Activated naive CD4-positive, alpha-beta T cell treated with anti-CD3 and anti-CD28 coated beads for 36 hours (primary cell): ENCODE data around the gene FERMT2. TPM values are rescaled to one million over a fixed set of nuclear protein-coding genes. Genes with fewer than 3 reads are reported as not detected.
A peak's percentile ranks its signal among the peaks of the same experiment; 100 is the strongest.

Source experiments
- CTCF ChIA-PET: fragments of 350-600 bp; sonication (Branson Sonifier 250); formaldehyde crosslinking; loops from one replicate; lab custom pipeline; 2021; ENCODE audit warnings: antibody characterized with exemption; lab: Charles Lee
- DNase-seq: peaks from one replicate; pipeline ENCODE4 v3.0.0-alpha.2; 2020
- H3K27ac Mint-ChIP-seq: one replicate; pipeline ENCODE4 v1.8.0; 2021; ENCODE audit warnings: mild to moderate bottlenecking, mixed read lengths
- H3K27me3 Mint-ChIP-seq: one replicate; pipeline ENCODE4 v1.8.0; 2021; ENCODE audit warnings: low read depth, mixed read lengths
- H3K36me3 Mint-ChIP-seq: one replicate; pipeline ENCODE4 v1.8.0; 2021; ENCODE audit warnings: low read depth, mixed read lengths
- H3K4me1 Mint-ChIP-seq: one replicate; pipeline ENCODE4 v1.8.0; 2021; ENCODE audit warnings: low read depth, mixed read lengths
- H3K4me3 Mint-ChIP-seq: one replicate; pipeline ENCODE4 v1.8.0; 2021; ENCODE audit warnings: mild to moderate bottlenecking, moderate library complexity, mixed read lengths
- H3K9me3 Mint-ChIP-seq: one replicate; pipeline ENCODE4 v1.8.0; 2021; ENCODE audit warnings: mixed read lengths
- intact Hi-C: fragments of 100-400 bp; cut with micrococcal nuclease; formaldehyde crosslinking; loops from one replicate; pipeline ENCODE4 v1.15.1; 2023
- total RNA-seq, 2 experiments: library from RNA; stranded (reverse); gene quantifications; one replicate each; pipeline ENCODE4 v1.2.3, GENCODE V29; 2021

FERMT2 gene
- total RNA-seq, 2 experiments from 2014 or later = 2.8 to 3.0 TPM

DNA sequence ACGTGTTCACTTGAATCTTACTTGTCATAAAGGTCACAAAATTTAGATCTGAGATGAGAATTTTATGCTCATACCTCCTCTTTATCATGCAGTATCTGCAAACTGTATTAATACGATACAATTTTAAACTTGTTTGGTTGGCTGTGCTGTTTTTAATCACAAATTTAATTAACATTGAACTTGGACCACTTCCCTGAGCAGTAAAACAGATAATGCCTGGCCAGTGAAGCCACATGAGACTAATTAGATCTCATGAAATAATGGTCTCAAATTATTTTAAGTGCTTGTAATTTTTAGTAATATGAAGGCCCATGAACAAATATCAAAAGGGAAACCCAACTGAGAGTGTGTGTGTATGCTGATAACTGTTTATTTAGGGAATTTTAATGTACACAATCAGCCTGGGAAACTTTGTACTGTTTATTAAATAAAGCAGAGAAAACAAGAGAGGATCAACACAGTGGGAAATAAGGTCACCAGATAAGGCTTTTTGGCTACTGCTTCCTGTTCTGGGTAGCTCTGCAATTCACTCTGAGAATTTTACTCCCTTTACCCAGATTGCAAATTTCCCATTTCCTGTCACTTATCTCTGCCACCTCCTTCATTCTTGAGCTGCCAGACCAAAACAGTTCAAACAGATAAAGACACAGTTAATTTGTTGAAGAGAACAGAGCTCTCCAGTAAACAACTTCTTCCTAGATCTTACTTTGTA, 97.9 kb downstream of the FERMT2 start:
- no peaks in the 10 kb centered on the region for H3K4me1 Mint-ChIP-seq
- CTCF ChIA-PET = no interaction called here
- no peaks in the 10 kb centered on the region for H3K36me3 Mint-ChIP-seq
- H3K27ac Mint-ChIP-seq = no peak overlapping the region
- H3K4me3 Mint-ChIP-seq = no peak overlapping the region
- no peak for DNase-seq
- no peaks in the 10 kb centered on the region for H3K9me3 Mint-ChIP-seq
- H3K27me3 Mint-ChIP-seq = no peaks in the 10 kb centered on the region
- intact Hi-C loops = no loop called here

DNA sequence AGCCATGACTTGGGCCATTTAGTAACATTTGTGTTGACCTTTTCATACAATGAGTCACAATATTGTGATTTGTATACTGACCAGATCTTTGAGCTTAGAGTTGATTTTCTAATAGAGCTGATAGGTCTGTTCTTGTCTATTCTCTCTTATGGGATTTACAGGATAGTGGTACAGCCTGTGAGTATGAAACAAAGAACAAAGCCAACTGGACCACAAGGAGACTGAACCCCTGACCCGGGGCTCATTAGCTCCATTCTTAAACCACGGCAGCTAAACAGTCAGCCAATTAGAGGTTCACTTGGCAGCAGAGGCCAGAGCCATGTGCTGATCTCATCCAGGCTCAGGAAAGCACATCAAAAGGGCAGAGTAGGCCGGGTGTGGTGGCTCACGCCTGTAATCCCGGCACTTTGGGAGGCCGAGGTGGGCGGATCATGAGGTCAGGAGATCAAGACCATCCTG, 100.4 kb downstream of the FERMT2 start:
- Mint-ChIP-seq H3K27ac (no peak overlapping the region), H3K36me3 (no peaks in the 10 kb centered on the region), H3K4me3 (no peak overlapping the region), H3K27me3 (no peaks in the 10 kb centered on the region), H3K9me3 (no peaks in the 10 kb centered on the region), H3K4me1 (no peaks in the 10 kb centered on the region)
- DNase-seq = no peak
- CTCF ChIA-PET = interaction anchor here (0.6 to 2.2 kb wide), 3 partner anchors 10 to 166 kb away, joined by 3 to 5 read pairs (median 3); no protein-coding TSS in a partner anchor
- intact Hi-C loops = no loop called here

DNA sequence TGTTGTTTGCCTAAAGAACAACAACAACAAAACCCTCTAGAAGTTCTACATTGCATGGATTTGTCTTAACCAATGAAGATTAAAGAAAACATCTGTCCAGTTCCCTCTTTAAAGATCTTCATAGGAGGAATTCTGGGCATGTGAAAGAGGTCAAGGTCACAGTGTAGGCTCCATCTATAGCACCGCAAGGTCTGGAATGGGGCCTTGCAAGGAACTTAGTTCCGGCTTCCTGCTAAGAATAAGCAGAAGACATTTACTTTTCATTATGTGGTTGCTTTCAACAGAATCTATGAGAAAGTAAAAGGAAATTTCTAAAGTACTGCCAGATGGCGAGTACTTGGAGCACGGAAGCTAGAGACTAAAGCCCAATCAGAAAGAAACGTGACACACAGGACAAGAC, 102.2 kb downstream of the FERMT2 start:
- DNase-seq = no peak
- no peaks in the 10 kb centered on the region for H3K4me1 Mint-ChIP-seq
- no peaks in the 10 kb centered on the region for H3K36me3 Mint-ChIP-seq
- no peaks in the 10 kb centered on the region for H3K9me3 Mint-ChIP-seq
- intact Hi-C loops = no loop called here
- CTCF ChIA-PET = interaction anchor here (0.7 kb wide), 1 partner anchor 507 kb away, joined by 3 read pairs; no protein-coding TSS in a partner anchor
- no peak overlapping the region for H3K27ac Mint-ChIP-seq
- H3K4me3 Mint-ChIP-seq = no peak overlapping the region
- H3K27me3 Mint-ChIP-seq = no peaks in the 10 kb centered on the region

DNA sequence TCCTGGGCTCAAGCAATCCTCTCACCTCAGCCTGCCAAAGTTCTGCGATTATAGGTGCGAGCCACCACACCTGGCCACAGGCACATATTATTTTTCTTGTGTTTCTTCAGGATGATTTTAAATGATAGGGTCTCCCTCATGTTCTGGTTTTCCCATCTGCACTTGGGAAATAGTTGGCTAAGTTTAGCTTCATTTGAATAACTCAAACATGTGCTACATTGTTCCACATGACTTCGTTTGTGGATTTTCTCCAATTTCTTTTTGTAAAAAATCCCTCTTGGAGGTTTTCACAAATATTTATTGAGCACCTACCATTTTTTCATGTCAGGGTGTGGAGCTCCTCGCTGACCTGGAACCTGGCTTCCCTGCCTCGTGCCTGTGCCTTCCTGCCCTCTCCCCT, 104.3 kb downstream of the FERMT2 start:
- Mint-ChIP-seq H3K4me3 (no peak overlapping the region), H3K4me1 (no peaks in the 10 kb centered on the region), H3K9me3 (no peaks in the 10 kb centered on the region), H3K27me3 (no peaks in the 10 kb centered on the region), H3K36me3 (no peaks in the 10 kb centered on the region), H3K27ac (no peak overlapping the region)
- intact Hi-C loops = no loop called here
- CTCF ChIA-PET = interaction anchor here (1.4 kb wide), 1 partner anchor 114 kb away, joined by 3 read pairs; no protein-coding TSS in a partner anchor
- DNase-seq = no peak

DNA sequence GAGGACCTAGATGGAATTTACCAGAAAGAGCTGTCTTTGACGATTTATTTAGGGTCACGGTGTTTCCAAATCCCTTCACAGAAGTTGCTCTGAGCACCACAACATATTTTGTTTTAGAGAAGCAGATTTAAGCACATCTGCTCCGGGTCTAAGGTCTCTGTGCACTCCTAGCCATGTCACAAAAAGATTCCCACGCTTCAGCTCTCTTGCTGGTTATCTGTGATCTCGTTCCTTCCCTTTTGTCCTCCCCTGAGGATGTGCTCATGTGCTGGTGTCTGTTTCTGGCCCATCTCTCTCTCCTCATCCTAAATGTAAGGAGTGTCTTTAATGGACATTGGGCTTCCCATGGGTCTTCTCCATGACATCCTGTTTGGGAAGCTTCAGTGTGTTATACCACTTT, 105.8 kb downstream of the FERMT2 start:
- Mint-ChIP-seq H3K36me3 (no peaks in the 10 kb centered on the region), H3K9me3 (no peaks in the 10 kb centered on the region), H3K27me3 (no peaks in the 10 kb centered on the region)

DNA sequence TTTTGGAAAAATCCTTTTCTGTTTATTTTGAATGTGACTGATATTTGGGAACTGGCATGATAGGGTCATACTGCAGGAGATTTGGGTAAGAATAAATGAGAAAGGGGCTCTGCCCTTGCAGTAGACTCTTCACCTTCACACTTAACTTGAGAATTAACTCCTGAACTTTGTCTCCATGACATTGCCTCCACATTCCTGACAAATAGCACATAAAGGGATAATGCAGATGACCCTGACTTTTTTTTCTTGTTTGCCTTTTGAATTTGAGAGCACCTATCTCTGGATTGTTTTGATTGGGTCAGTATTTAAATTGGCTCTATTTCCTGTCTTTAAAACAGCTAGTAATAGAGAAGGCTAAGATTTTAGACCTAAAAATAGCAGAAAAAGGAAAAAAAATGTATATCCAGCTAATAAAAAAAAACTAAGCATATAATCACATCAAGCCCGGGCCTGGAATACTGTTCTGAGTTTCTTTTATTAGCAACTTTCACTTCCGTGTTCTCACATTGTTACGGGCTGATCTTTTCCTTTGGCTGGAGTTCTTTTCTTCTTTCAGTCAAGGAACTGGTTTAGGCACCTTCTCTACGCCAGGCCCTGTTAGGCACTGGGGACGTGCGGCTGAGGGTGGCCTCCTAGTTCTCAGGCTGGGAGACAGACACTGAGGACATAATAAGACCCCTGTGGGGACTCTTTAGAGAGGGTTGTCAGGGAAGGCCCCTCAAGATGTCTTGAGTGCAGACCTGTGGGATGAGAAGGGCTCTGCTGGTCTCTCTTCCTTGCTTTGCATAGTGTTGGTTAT, 106.4 kb downstream of the FERMT2 start:
- Mint-ChIP-seq H3K9me3 (no peaks in the 10 kb centered on the region), H3K27me3 (no peaks in the 10 kb centered on the region), H3K36me3 (no peaks in the 10 kb centered on the region), H3K4me1 (no peaks in the 10 kb centered on the region), H3K27ac (no peak overlapping the region), H3K4me3 (no peak overlapping the region)
- intact Hi-C loops = no loop called here
- DNase-seq = no peak
- CTCF ChIA-PET = no interaction called here

More for the DNA sequence above, 105.8 kb downstream of the FERMT2 start:
- Mint-ChIP-seq H3K4me1 (no peaks in the 10 kb centered on the region), H3K4me3 (no peak overlapping the region), H3K27ac (no peak overlapping the region)
- intact Hi-C loops = no loop called here
- CTCF ChIA-PET = no interaction called here
- no peak for DNase-seq

DNA sequence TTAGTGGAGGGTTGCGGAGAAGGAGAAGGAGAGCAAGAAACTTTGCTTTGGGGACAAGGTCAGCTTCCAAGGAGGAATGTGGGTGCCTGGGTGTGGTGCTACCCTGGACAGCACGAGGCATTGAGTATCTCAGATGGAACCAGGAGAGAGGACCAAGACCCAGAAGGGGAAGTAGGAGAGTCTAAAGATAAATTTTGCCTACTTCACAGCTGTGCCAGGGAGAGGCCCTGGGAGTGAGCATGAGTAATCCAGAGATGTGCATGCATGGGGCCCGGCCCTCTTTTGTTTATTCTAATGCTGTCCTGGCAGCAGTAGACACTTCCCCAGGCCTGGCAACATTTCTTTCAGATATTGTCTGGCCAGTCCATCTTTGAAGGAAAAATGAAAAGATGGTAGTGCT, 110.0 kb downstream of the FERMT2 start:
- H3K9me3 Mint-ChIP-seq = no peaks in the 10 kb centered on the region
- no peaks in the 10 kb centered on the region for H3K36me3 Mint-ChIP-seq
- H3K27me3 Mint-ChIP-seq = no peaks in the 10 kb centered on the region
- H3K27ac Mint-ChIP-seq = no peak overlapping the region
- no peak overlapping the region for H3K4me3 Mint-ChIP-seq
- H3K4me1 Mint-ChIP-seq = no peaks in the 10 kb centered on the region
- intact Hi-C loops = no loop called here
- CTCF ChIA-PET = interaction anchor here (1.0 to 1.1 kb wide), 2 partner anchors 18 to 152 kb away, joined by 3 read pairs; no protein-coding TSS in a partner anchor
- peak; percentile 6 for DNase-seq

DNA sequence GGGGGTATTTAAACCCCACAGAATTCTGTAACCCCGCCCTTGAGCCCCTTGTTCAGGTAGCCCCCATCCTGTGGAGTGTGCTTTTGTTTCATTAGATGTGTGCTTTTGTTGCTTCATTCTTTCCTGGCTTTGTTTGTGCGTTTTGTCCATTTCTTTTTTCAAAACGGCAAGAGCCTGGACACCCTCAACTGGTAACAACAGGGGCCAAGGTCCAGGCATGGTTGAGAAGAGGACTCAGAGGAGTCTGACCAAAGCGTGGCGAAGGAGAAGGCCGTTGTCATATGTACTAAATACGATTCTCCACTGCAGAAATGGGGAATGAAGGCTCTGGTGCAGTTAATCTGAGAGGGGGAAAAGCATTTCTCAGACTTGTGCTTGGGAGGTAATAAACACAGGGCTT, 113.4 kb downstream of the FERMT2 start:
- Mint-ChIP-seq H3K27me3 (no peaks in the 10 kb centered on the region), H3K36me3 (no peaks in the 10 kb centered on the region), H3K4me3 (no peak overlapping the region), H3K4me1 (no peaks in the 10 kb centered on the region), H3K27ac (no peak overlapping the region), H3K9me3 (no peaks in the 10 kb centered on the region)
- CTCF ChIA-PET = no interaction called here
- no peak for DNase-seq
- intact Hi-C loops = no loop called here

DNA sequence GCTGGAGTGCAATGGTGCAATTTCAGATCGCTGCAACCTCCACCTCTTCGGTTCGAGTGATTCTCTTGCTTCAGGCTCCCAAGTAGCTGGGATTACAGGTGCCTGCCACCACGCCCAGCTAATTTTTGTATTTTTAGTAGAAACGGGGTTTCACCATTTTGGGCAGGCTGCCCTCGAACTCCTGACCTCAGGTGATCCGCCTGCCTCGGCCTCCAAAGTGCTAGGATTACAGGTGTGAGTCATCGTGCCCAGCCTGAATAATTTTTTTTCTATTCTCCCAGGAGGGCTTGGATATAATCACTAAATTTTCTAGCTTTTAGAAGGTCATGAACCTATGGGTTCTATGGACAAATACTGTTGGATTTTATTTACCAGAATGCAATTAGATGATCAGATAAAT, 114.8 kb downstream of the FERMT2 start:
- intact Hi-C loops = no loop called here
- H3K4me3 Mint-ChIP-seq = no peak overlapping the region
- no peak overlapping the region for H3K27ac Mint-ChIP-seq
- H3K36me3 Mint-ChIP-seq = no peaks in the 10 kb centered on the region
- DNase-seq = no peak
- H3K4me1 Mint-ChIP-seq = no peaks in the 10 kb centered on the region
- no peaks in the 10 kb centered on the region for H3K27me3 Mint-ChIP-seq
- CTCF ChIA-PET = no interaction called here
- no peaks in the 10 kb centered on the region for H3K9me3 Mint-ChIP-seq

DNA sequence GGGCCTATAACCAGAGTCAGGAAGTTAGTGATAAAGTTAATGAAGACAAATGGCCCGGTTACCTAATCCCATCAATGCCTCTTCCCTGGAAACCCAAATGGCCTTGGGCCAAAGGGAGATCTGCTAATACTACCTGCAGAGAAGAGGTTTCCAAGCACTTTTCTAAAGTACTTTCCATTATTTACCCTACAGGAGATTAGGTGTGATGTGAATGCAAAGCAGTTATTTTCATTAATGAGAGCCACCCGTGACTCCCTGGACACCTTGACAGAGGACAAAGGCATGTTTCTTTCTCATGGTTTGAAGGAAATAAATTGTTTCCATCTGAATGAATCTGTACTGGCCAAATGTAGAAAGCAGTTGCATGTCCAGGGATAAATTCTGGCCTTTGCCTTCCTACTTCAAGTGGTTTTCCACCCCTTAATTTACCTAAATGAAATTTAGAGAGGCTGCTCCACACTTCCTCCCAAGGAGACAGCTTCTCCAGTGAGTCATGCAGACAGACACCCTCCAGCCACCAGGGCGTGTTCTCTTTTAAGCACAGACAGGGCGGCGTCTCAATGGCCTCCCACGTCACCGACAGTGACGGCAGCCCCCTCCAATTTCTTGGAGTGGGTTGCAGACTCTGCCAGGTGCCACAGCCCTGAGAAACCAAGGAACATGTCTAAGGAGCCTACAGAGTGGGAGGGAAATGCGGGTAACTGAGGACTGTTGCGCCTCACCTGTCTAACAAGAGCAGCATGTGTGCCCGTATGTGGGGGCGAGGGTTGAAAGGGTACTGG, 115.5 kb downstream of the FERMT2 start:
- no peaks in the 10 kb centered on the region for H3K36me3 Mint-ChIP-seq
- no peaks in the 10 kb centered on the region for H3K9me3 Mint-ChIP-seq
- H3K27me3 Mint-ChIP-seq = no peaks in the 10 kb centered on the region
- H3K4me3 Mint-ChIP-seq = no peak overlapping the region
- H3K27ac Mint-ChIP-seq = no peak overlapping the region
- intact Hi-C loops = no loop called here
- no peak for DNase-seq
- CTCF ChIA-PET = interaction anchor here (0.6 kb wide), 1 partner anchor 10 kb away, joined by 3 read pairs; no protein-coding TSS in a partner anchor
- H3K4me1 Mint-ChIP-seq = no peaks in the 10 kb centered on the region

DNA sequence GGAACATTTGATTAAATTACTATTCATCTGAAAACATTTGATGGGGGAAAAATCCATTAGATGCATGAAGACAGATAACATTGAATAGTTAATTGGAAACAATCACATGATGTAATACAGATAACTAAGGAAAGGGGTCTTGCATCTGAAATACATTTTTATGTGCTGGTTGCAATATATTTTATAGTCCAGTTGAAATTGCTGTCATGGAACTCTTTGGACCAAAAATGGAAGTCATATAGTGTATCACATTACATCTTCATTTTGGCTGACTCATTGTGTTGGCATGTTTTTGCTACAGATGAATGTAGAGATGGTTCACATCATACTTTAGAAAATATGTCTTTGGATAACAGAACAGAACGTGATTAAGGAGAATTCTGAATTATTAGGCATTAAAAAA, 116.4 kb downstream of the FERMT2 start:
- Mint-ChIP-seq H3K27ac (no peak overlapping the region), H3K27me3 (no peaks in the 10 kb centered on the region), H3K36me3 (no peaks in the 10 kb centered on the region), H3K4me1 (no peaks in the 10 kb centered on the region), H3K4me3 (no peak overlapping the region), H3K9me3 (no peaks in the 10 kb centered on the region)
- DNase-seq = no peak
- intact Hi-C loops = no loop called here
- CTCF ChIA-PET = interaction anchor here (0.6 kb wide), 1 partner anchor 9 kb away, joined by 3 read pairs; no protein-coding TSS in a partner anchor

DNA sequence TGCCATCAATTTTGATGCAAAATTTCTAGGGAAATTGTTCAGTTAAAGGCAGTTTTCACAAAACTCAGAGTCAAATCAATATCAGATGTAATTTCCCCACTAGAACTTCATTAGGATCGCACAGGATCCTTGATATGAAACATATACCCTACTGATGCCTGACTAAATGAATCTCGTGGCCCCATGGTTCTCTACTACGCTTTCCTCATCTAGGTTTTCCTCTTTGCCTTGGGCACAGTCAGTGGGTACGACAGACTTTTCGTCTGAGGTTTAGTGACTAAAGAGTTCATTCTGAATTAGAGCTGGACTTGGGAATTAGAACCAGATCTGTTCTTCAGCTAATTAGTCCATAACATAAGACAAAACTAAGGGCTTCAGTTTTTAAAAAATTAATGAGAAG, 117.0 kb downstream of the FERMT2 start:
- no peaks in the 10 kb centered on the region for H3K4me1 Mint-ChIP-seq
- H3K9me3 Mint-ChIP-seq = no peaks in the 10 kb centered on the region
- CTCF ChIA-PET = no interaction called here
- H3K27me3 Mint-ChIP-seq = no peaks in the 10 kb centered on the region
- no peak overlapping the region for H3K4me3 Mint-ChIP-seq
- intact Hi-C loops = no loop called here
- no peak for DNase-seq
- H3K27ac Mint-ChIP-seq = no peak overlapping the region
- H3K36me3 Mint-ChIP-seq = no peaks in the 10 kb centered on the region
